HFFc6 (cell line): ENCODE results near the gene CFAP20. TPM values are rescaled to one million over a fixed set of nuclear protein-coding genes. Genes with fewer than 3 reads are reported as not detected.
A peak's percentile ranks its signal among the peaks of the same experiment; 100 is the strongest.

ENCODE experiments used
- DNase-seq: peaks from one replicate; pipeline ENCODE4 v3.0.0-alpha.2; 2018
- H3K27ac Mint-ChIP-seq: 2 replicates; pipeline ENCODE4 v1.8.0; 2020; ENCODE audit warnings: mild to moderate bottlenecking, mixed read lengths
- H3K27me3 Mint-ChIP-seq: 2 replicates; pipeline ENCODE4 v1.8.0; 2021; ENCODE audit warnings: mild to moderate bottlenecking, moderate library complexity, mixed read lengths; ENCODE audit not compliant: insufficient read depth
- H3K36me3 Mint-ChIP-seq: 2 replicates; pipeline ENCODE4 v1.8.0; 2021; ENCODE audit warnings: low read depth, mixed read lengths
- H3K4me1 Mint-ChIP-seq: 2 replicates; pipeline ENCODE4 v1.8.0; 2020; ENCODE audit warnings: low read depth, mixed read lengths
- H3K4me3 Mint-ChIP-seq: 2 replicates; pipeline ENCODE4 v1.8.0; 2020; ENCODE audit warnings: mild to moderate bottlenecking, moderate library complexity, mixed read lengths
- H3K9me3 Mint-ChIP-seq: 2 replicates; pipeline ENCODE4 v1.8.0; 2020; ENCODE audit warnings: mild to moderate bottlenecking, mixed read lengths
- total RNA-seq, 6 experiments: library from RNA; stranded (reverse); fragmentation: NEBNext Ultra II Directional; extraction: Animal tissue kit (Norgen Biotek cat#: 25700); gene quantifications; 2 replicates in 1 of 6; 3 replicates in 5 of 6; pipeline ENCODE4 v1.2.3, GENCODE V29; 2021
- TF ChIP-seq, protein P1 (sequence below): fragments of 200-600 bp; sonication (generic); IDR thresholded peaks from 2 replicates; pipeline ENCODE4 v1.5.0; 2021; ENCODE audit warnings: antibody characterized with exemption, mild to moderate bottlenecking

The CFAP20 gene
- total RNA-seq, 6 experiments from 2014 or later: 31.6 to 35.9 (median 34.0) TPM

DNA sequence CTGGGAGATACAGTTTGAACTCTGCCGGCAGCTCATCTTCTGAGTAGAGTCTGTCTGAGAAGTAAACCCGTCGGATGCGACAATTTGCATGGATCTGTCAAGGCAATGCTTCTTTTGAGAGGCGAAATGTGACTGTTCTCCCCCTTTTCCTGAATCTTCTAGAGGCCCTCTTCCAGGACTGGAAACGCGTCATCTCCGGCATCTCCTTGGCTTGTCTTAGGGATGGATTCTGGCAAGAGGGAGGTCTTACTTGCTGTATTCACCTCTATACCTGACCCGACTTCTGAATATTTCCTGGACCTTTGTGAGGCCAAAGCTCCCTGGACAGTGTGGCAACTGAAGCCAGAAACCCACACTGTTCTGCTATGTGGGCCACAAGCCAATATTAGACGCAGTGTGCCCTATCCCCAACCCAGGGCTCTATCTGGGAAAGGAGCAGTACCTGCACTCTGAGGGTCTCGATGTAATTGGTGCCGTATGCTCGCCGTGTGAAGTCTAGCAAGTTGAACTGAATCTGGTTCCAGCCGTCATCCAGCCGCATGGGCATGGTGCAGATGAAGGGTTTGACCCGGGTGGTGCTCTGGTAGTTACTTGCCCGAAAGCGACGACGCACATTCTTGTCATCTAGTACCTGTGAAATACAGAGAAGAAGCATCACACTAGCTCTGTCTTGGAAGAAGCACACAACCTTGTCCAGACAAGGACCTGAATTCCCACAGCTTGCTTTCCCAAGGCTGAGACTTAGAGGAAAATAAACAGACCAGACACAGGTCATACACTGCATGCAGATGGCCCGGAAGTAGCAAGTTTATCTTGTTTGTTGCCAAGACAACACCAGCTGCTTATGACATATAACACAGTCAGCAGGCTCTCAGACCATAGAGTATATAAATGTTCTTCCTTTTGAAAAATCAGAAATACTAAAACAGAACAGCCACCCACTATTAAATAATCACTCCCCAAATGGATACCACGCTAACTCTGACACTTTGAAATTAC is 14.1 kb downstream of the CFAP20 start:
- no peaks in the 10 kb centered on the region for H3K9me3 Mint-ChIP-seq
- TF ChIP-seq, protein P1, sequence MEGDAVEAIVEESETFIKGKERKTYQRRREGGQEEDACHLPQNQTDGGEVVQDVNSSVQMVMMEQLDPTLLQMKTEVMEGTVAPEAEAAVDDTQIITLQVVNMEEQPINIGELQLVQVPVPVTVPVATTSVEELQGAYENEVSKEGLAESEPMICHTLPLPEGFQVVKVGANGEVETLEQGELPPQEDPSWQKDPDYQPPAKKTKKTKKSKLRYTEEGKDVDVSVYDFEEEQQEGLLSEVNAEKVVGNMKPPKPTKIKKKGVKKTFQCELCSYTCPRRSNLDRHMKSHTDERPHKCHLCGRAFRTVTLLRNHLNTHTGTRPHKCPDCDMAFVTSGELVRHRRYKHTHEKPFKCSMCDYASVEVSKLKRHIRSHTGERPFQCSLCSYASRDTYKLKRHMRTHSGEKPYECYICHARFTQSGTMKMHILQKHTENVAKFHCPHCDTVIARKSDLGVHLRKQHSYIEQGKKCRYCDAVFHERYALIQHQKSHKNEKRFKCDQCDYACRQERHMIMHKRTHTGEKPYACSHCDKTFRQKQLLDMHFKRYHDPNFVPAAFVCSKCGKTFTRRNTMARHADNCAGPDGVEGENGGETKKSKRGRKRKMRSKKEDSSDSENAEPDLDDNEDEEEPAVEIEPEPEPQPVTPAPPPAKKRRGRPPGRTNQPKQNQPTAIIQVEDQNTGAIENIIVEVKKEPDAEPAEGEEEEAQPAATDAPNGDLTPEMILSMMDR: no peak
- H3K36me3 Mint-ChIP-seq: peaks cover 24% of the 10 kb centered on the region
- no peak for DNase-seq
- H3K4me3 Mint-ChIP-seq: no peak overlapping the region
- no peaks in the 10 kb centered on the region; the same call in 1 of the 2 replicates for H3K27me3 Mint-ChIP-seq
- peaks cover 29% of the 10 kb centered on the region for H3K4me1 Mint-ChIP-seq
- H3K27ac Mint-ChIP-seq: peak overlapping the region; percentile 19

- Mint-ChIP-seq H3K9me3 (no peaks in the 10 kb centered on the region), H3K4me1 (peaks cover 17% of the 10 kb centered on the region), H3K27me3 (no peaks in the 10 kb centered on the region), H3K36me3 (peaks cover 24% of the 10 kb centered on the region), H3K27ac (no peak overlapping the region), H3K4me3 (no peak overlapping the region)
- DNase-seq: no peak
- TF ChIP-seq, protein P1: no peak
Observed at GRCh38 chr16:58111302-58111627, 17.9 kb downstream of the CFAP20 start.

- H3K4me1 Mint-ChIP-seq: peaks cover 17% of the 10 kb centered on the region
- peak overlapping the region; percentile 41 for H3K4me3 Mint-ChIP-seq
- TF ChIP-seq, protein P1: no peak
- no peaks in the 10 kb centered on the region for H3K9me3 Mint-ChIP-seq
- peak; percentile 69 for DNase-seq
- H3K27me3 Mint-ChIP-seq: no peaks in the 10 kb centered on the region
- H3K36me3 Mint-ChIP-seq: peaks cover 24% of the 10 kb centered on the region
- no peak overlapping the region for H3K27ac Mint-ChIP-seq
Observed at GRCh38 chr16:58110571-58111301, 18.4 kb downstream of the CFAP20 start.

DNA sequence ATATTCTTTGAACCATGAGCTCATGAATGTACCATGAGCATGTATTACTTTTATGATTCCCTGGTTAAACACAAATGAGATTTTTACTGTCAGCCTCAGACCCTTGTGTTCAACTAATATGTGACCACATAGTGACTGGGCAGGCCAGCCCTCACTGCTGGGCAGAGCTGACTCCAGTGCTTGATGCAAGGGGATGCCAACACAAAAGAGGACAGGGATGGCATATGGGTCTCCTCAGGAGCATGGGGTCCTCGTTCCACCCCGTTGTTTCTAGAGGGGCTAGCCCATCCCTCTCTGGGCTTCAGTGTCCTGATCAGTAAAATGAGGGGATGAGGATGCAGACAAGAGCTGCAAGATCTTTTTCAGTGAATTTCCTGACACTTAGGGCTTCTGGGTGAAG is 19.3 kb downstream of the CFAP20 start:
- Mint-ChIP-seq H3K9me3 (no peaks in the 10 kb centered on the region), H3K36me3 (peaks cover 17% of the 10 kb centered on the region), H3K4me1 (peaks cover 17% of the 10 kb centered on the region), H3K27me3 (peaks cover 2% of the 10 kb centered on the region; the same call in 1 of the 2 replicates), H3K4me3 (no peak overlapping the region; the same call in 1 of the 2 replicates), H3K27ac (no peak overlapping the region)
- DNase-seq: no peak
- TF ChIP-seq, protein P1: no peak

DNA sequence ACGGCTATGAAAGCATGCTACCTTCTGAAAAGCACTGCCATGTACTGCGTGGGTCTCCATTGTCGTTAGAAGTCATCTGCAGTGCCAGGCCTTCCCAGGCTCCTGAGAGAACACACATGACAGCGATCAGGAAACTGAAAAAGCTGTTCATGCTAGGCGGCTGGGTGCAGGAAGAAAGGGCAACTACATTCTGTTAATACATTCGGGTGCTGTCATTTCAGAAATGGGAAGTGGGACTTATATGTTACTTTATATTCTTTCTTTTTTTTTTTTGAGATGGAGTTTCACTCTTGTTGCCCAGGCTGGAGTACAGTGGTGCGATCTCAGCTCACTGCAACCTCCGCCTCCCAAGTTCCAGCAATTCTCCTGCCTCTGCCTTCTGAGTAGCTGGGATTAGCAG is 19.9 kb downstream of the CFAP20 start:
- TF ChIP-seq, protein P1: no peak
- Mint-ChIP-seq H3K27me3 (peaks cover 2% of the 10 kb centered on the region; the same call in 1 of the 2 replicates), H3K4me3 (no peak overlapping the region), H3K9me3 (no peaks in the 10 kb centered on the region), H3K27ac (no peak overlapping the region), H3K36me3 (peaks cover 14% of the 10 kb centered on the region), H3K4me1 (peaks cover 17% of the 10 kb centered on the region)
- DNase-seq: no peak
